OCI-LY3 (cell line): ENCODE data around the gene PNCK.

ENCODE experiments used
- EZH2phosphoT487 ChIP-seq: fragments of 200-600 bp; shearing (Covaris generic); IDR thresholded peaks from 2 replicates; pipeline ENCODE4 v1.6.1; 2018; ENCODE audit warnings: antibody characterized with exemption, mixed run types, low read depth
- TF ChIP-seq, protein P1 (sequence below): fragments of 200-600, 300-600 bp; sonication (generic); IDR thresholded peaks from 2 replicates; pipeline ENCODE4 v1.5.1; 2014; ENCODE audit warnings: antibody characterized with exemption, low read length, low read depth

DNA sequence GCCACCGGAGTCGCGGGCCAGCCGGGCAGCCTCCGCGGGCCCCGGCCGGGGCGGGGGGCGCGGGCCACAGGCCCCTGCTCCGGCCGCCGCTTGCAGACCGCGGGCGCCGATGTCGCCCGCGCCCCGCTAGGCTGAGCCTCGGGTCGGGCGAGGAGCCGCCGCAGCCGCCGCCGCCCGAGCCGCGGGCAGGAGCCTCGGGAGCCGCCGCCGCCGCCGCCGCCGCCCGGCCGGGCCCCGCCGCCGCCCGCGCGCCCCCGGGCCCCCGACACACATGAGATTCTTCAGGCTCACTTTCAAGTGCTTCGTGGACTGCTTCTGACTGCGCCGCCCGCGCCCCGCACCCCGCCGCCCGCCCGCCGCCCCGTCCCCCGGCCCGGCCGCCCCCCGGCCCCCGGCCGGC lies 14.5 kb upstream of the PNCK start:
- TF ChIP-seq, protein P1, sequence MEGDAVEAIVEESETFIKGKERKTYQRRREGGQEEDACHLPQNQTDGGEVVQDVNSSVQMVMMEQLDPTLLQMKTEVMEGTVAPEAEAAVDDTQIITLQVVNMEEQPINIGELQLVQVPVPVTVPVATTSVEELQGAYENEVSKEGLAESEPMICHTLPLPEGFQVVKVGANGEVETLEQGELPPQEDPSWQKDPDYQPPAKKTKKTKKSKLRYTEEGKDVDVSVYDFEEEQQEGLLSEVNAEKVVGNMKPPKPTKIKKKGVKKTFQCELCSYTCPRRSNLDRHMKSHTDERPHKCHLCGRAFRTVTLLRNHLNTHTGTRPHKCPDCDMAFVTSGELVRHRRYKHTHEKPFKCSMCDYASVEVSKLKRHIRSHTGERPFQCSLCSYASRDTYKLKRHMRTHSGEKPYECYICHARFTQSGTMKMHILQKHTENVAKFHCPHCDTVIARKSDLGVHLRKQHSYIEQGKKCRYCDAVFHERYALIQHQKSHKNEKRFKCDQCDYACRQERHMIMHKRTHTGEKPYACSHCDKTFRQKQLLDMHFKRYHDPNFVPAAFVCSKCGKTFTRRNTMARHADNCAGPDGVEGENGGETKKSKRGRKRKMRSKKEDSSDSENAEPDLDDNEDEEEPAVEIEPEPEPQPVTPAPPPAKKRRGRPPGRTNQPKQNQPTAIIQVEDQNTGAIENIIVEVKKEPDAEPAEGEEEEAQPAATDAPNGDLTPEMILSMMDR: no peak
- no peak for TF ChIP-seq EZH2phosphoT487
